Motor neuron (in vitro differentiated cells): Measurements from ENCODE around the gene ARMC7. TPM values are rescaled to one million over a fixed set of nuclear protein-coding genes. Genes with fewer than 3 reads are reported as not detected.
"Not testable (repeated sequence)": the region's sequence is repeated elsewhere in the genome, so short reads cannot be mapped to it uniquely, and the experiment has no call there.

Experiments
- ATAC-seq, 8 experiments: fragments of 200-7000 bp; cut with Tn5 transposase; replicated peaks in 6 of 8; 2 replicates each; pipeline ENCODE4 v1.8.0; 2021; ENCODE audit warnings: mild to moderate bottlenecking in 8 of 8, moderate library complexity in 8 of 8
- H3K27ac ChIP-seq, 2 donors: fragments of 250-450 bp; sonication (Bioruptor Pico); 2 replicates each; pipeline ENCODE4 v1.9.0; 2021; ENCODE audit warnings: antibody characterized with exemption in 2 of 2, mild to moderate bottlenecking in 2 of 2, moderate library complexity in 1 of 2
- H3K4me1 ChIP-seq, 2 donors: fragments of 250-450 bp; sonication (Bioruptor Pico); replicated peaks in 1 of 2; 2 replicates each; pipeline ENCODE4 v1.6.1; 2021; ENCODE audit warnings: antibody characterized with exemption in 2 of 2, mild to moderate bottlenecking in 2 of 2, moderate library complexity in 1 of 2
- H3K4me3 ChIP-seq, 5 donors: fragments of 250-450 bp; sonication (Bioruptor Pico); 2 replicates each; pipeline ENCODE4 v1.9.0; 2021; ENCODE audit warnings: antibody characterized with exemption in 5 of 5, mild to moderate bottlenecking in 5 of 5, moderate library complexity in 4 of 5
- WGBS, 10 experiments: fragments of 450-650 bp; shearing (Covaris generic); methylation state at CpG; one replicate each; pipeline ENCODE4 v1.0.0; 2022; 5-methylcytosine and 5-hydroxymethylcytosine counted together
- in situ Hi-C, 9 experiments: fragments of 400-800 bp; cut with MboI; loops; one replicate each; pipeline ENCODE4 v1.15.0; 2021; ENCODE audit warnings: low sequenced_read_pairs in 9 of 9, low pct_unique_long_range_greater_than_20kb in 2 of 9; ENCODE audit not compliant: unreplicated experiment in 9 of 9
- total RNA-seq, 8 experiments: library from RNA; unstranded; fragments of 300-600 nt; gene quantifications; 2 replicates each; pipeline versions ENCODE4 v1.2.3 to v1.2.4, GENCODE V29; 2022

The ARMC7 gene
- total RNA-seq, 8 experiments from 2014 or later = 3.7 to 11.3 (median 6.1) TPM

- 67 to 100% (median 84%) methylated on average over 1 to 5 of the region's 5 CpGs for WGBS, 10 experiments
- peaks cover 0 to 1% of the 10 kb centered on the region in 2 donors for H3K4me1 ChIP-seq
- no peak for ATAC-seq
- H3K4me3 ChIP-seq = no peak overlapping the region
- no peak overlapping the region for H3K27ac ChIP-seq
- in situ Hi-C loops = no loop called here
Observed at GRCh38 chr17:75160211-75160610, 50.4 kb downstream of the ARMC7 start.

- WGBS, 10 experiments = 86 to 100% (median 92%) methylated on average over 1 to 5 of the region's 5 CpGs; no CpG with 5 or more reads in 2 of the 10 experiments
Observed at GRCh38 chr17:75163074-75163473, 53.3 kb downstream of the ARMC7 start.

GRCh38 chr17:75164606-75165005 is 54.8 kb downstream of the ARMC7 start:
- in situ Hi-C loops, H3K4me3 ChIP-seq, H3K27ac ChIP-seq, H3K4me1 ChIP-seq, ATAC-seq: not testable (repeated sequence)
- WGBS, 10 experiments = 94 to 100% (median 100%) methylated on average over 1 to 7 of the region's 15 CpGs; no CpG with 5 or more reads in 5 of the 10 experiments

More at GRCh38 chr17:75163074-75163473, 53.3 kb downstream of the ARMC7 start:
- ATAC-seq = no peak
- Histone ChIP-seq H3K27ac (no peak overlapping the region), H3K4me1 (no peaks in the 10 kb centered on the region), H3K4me3 (no peak overlapping the region)
- in situ Hi-C loops = no loop called here

- Histone ChIP-seq H3K4me3 (no peak overlapping the region), H3K4me1 (no peaks in the 10 kb centered on the region), H3K27ac (no peak overlapping the region)
- no peak for ATAC-seq
- in situ Hi-C loops = no loop called here
- WGBS, 10 experiments = 72 to 100% (median 92%) methylated on average over 1 to 4 of the region's 4 CpGs
Observed at GRCh38 chr17:75168998-75169397, 59.2 kb downstream of the ARMC7 start.

- in situ Hi-C loops = no loop called here
- WGBS, 10 experiments = 79 to 100% (median 85%) methylated on average over 1 to 4 of the region's 4 CpGs; no CpG with 5 or more reads in 2 of the 10 experiments
- no peak overlapping the region for H3K27ac ChIP-seq
- ATAC-seq = no peak
- no peak overlapping the region for H3K4me3 ChIP-seq
- H3K4me1 ChIP-seq = no peaks in the 10 kb centered on the region
Observed at GRCh38 chr17:75173526-75173925, 63.8 kb downstream of the ARMC7 start.

GRCh38 chr17:75174996-75175395 is 65.2 kb downstream of the ARMC7 start:
- Histone ChIP-seq H3K27ac (no peak overlapping the region), H3K4me1 (no peaks in the 10 kb centered on the region), H3K4me3 (no peak overlapping the region)
- in situ Hi-C loops = no loop called here
- WGBS, 10 experiments = 93 to 100% (median 98%) methylated on average over 1 to 11 of the region's 11 CpGs; no CpG with 5 or more reads in 5 of the 10 experiments
- ATAC-seq = no peak

GRCh38 chr17:75176625-75177024 is 66.9 kb downstream of the ARMC7 start:
- WGBS, 10 experiments = 83 to 100% (median 93%) methylated on average over 1 to 5 of the region's 5 CpGs
- Histone ChIP-seq H3K4me1 (peaks cover 6 to 11% of the 10 kb centered on the region in 2 donors), H3K27ac (no peak overlapping the region), H3K4me3 (no peak overlapping the region)
- in situ Hi-C loops = no loop called here
- no peak for ATAC-seq

- peaks cover 9 to 14% of the 10 kb centered on the region in 2 donors for H3K4me1 ChIP-seq
- 98 to 100% (median 100%) methylated on average over 1 to 6 of the region's 6 CpGs; no CpG with 5 or more reads in 5 of the 10 experiments for WGBS, 10 experiments
- H3K27ac ChIP-seq = no peak overlapping the region
- H3K4me3 ChIP-seq = no peak overlapping the region
- no peak for ATAC-seq
- in situ Hi-C loops = no loop called here
Observed at GRCh38 chr17:75178453-75178852, 68.7 kb downstream of the ARMC7 start.

Other genes starting within 250 kb of the ARMC7 start
- 10 to 100 TPM in 5 of 8 experiments, 1 to 10 TPM in 3; 7.7 to 80.4 (median 16.6) TPM for gene FDXR, start 237.0 kb upstream of the ARMC7 start, total RNA-seq
- gene FADS6, start 216.3 kb upstream of the ARMC7 start, total RNA-seq = under 1 TPM in 6 of 8 experiments, not detected in 2; 0.11 to 0.85 (median 0.25) TPM
- under 1 TPM in 6 of 8 experiments, not detected in 2; 0.11 to 0.76 (median 0.20) TPM for gene USH1G, start 186.7 kb upstream of the ARMC7 start, total RNA-seq
- under 1 TPM in 3 of 8 experiments, not detected in 5; 0.15 to 0.71 (median 0.21) TPM for gene OTOP2, start 185.7 kb upstream of the ARMC7 start, total RNA-seq
- gene OTOP3, start 174.1 kb upstream of the ARMC7 start, total RNA-seq = under 1 TPM in 3 of 8 experiments, not detected in 5; 0.10 to 0.38 (median 0.11) TPM
- gene HID1, start 137.2 kb upstream of the ARMC7 start, total RNA-seq = 10 to 100 TPM in 5 of 8 experiments, 1 to 10 TPM in 2, under 1 TPM in 1; 0.36 to 16.8 (median 12.3) TPM
- gene CDR2L, start 122.3 kb upstream of the ARMC7 start, total RNA-seq = 10 to 100 TPM in 6 of 8 experiments, 1 to 10 TPM in 2; 8.1 to 18.0 (median 13.6) TPM
- gene MRPL58, start 97.3 kb upstream of the ARMC7 start, total RNA-seq = 10 to 100 TPM; 27.6 to 52.5 (median 34.8) TPM
- 100 to 1,000 TPM; 282 to 662 (median 376) TPM for gene ATP5PD, start 63.0 kb upstream of the ARMC7 start, total RNA-seq
- gene KCTD2, start 62.7 kb upstream of the ARMC7 start, total RNA-seq = 10 to 100 TPM; 13.2 to 41.6 (median 30.6) TPM
- gene SLC16A5, start 22.0 kb upstream of the ARMC7 start, total RNA-seq = 10 to 100 TPM in 2 of 8 experiments, 1 to 10 TPM in 1, under 1 TPM in 2, not detected in 3; 0.09 to 16.6 (median 5.0) TPM
- 10 to 100 TPM; 30.0 to 86.8 (median 41.9) TPM for gene NT5C, start 21.8 kb downstream of the ARMC7 start, total RNA-seq
- 100 to 1,000 TPM in 7 of 8 experiments, 10 to 100 TPM in 1; 95.0 to 664 (median 275) TPM for gene JPT1, start 44.5 kb downstream of the ARMC7 start, total RNA-seq
- 100 to 1,000 TPM; 114 to 263 (median 169) TPM for gene SUMO2, start 73.0 kb downstream of the ARMC7 start, total RNA-seq
- 10 to 100 TPM; 16.0 to 69.3 (median 21.0) TPM for gene NUP85, start 95.7 kb downstream of the ARMC7 start, total RNA-seq
- 10 to 100 TPM; 13.0 to 39.2 (median 18.9) TPM for gene GGA3, start 151.6 kb downstream of the ARMC7 start, total RNA-seq
- gene MRPS7, start 151.9 kb downstream of the ARMC7 start, total RNA-seq = 100 to 1,000 TPM in 1 of 8 experiments, 10 to 100 TPM in 7; 48.2 to 108 (median 78.7) TPM
- gene MIF4GD, start 161.3 kb downstream of the ARMC7 start, total RNA-seq = 10 to 100 TPM in 7 of 8 experiments, 1 to 10 TPM in 1; 9.8 to 21.2 (median 16.3) TPM
- 10 to 100 TPM in 2 of 8 experiments, 1 to 10 TPM in 6; 3.7 to 17.9 (median 5.9) TPM for gene SLC25A19, start 179.5 kb downstream of the ARMC7 start, total RNA-seq